GM23338 (cell line): Measurements from ENCODE around the gene UBE2K. TPM values are rescaled to one million over a fixed set of nuclear protein-coding genes. Genes with fewer than 3 reads are reported as not detected.
"Not testable (repeated sequence)": the region's sequence is repeated elsewhere in the genome, so short reads cannot be mapped to it uniquely, and the experiment has no call there.

Experiments used
- ATAC-seq: fragments of 200-7000 bp; cut with Tn5 transposase; 3 replicates; pipeline ENCODE4 v1.9.1; 2020
- DNase-seq: peaks from one replicate; pipeline ENCODE4 v3.0.0-alpha.2; 2015; ENCODE audit warnings: low spot score
- H2AFZ ChIP-seq: fragments of 200-600 bp; sonication (generic); 2 replicates; pipeline ENCODE4 v1.8.0; 2016; ENCODE audit warnings: antibody characterized with exemption, mild to moderate bottlenecking, moderate library complexity
- H3F3A ChIP-seq: fragments of 200-600 bp; sonication (generic); replicated peaks from 2 replicates; pipeline ENCODE4 v1.8.0; 2017; ENCODE audit warnings: antibody characterized with exemption, mixed run types, low read depth
- H3K27ac ChIP-seq: fragments of 200-600 bp; sonication (generic); 2 replicates; pipeline ENCODE4 v1.6.1; 2016; ENCODE audit warnings: low read depth
- H3K27me3 ChIP-seq: fragments of 200-600 bp; sonication (generic); 2 replicates; pipeline ENCODE4 v1.8.0; 2016; ENCODE audit warnings: mild to moderate bottlenecking, mixed run types, moderate library complexity; ENCODE audit not compliant: insufficient read depth
- H3K36me3 ChIP-seq: fragments of 200-600 bp; sonication (generic); 2 replicates; pipeline ENCODE4 v1.8.0; 2016; ENCODE audit warnings: mild to moderate bottlenecking; ENCODE audit not compliant: insufficient read depth
- H3K4me1 ChIP-seq: fragments of 200-600 bp; sonication (generic); 2 replicates; pipeline ENCODE4 v1.8.0; 2016; ENCODE audit warnings: mild to moderate bottlenecking, moderate library complexity; ENCODE audit not compliant: insufficient read depth
- H3K4me2 ChIP-seq: fragments of 200-600 bp; sonication (generic); 2 replicates; pipeline ENCODE4 v1.7.1; 2017; ENCODE audit warnings: mixed run types
- H3K4me3 ChIP-seq: fragments of 200-600 bp; sonication (generic); 2 replicates; pipeline ENCODE4 v1.6.1; 2016; ENCODE audit warnings: mixed run types
- H3K79me2 ChIP-seq: fragments of 200-600 bp; sonication (generic); replicated peaks from 2 replicates; pipeline ENCODE4 v1.8.0; 2017; ENCODE audit warnings: mild to moderate bottlenecking; ENCODE audit not compliant: insufficient read depth
- H3K9me2 ChIP-seq: fragments of 200-600 bp; sonication (generic); 2 replicates; pipeline ENCODE4 v1.8.0; 2017; ENCODE audit not compliant: insufficient read depth
- H4K20me1 ChIP-seq: fragments of 200-600 bp; sonication (generic); replicated peaks from 2 replicates; pipeline ENCODE4 v1.8.0; 2017; ENCODE audit warnings: mild to moderate bottlenecking; ENCODE audit not compliant: insufficient read depth
- H3K27ac Mint-ChIP-seq: 2 replicates; pipeline ENCODE4 v1.8.0; 2020; ENCODE audit warnings: inconsistent platforms, mild to moderate bottlenecking, moderate library complexity, mixed read lengths
- H3K27me3 Mint-ChIP-seq: 3 replicates; pipeline ENCODE4 v1.8.0; 2022; ENCODE audit warnings: low read depth, mild to moderate bottlenecking, moderate library complexity, mixed read lengths, inconsistent platforms; ENCODE audit not compliant: insufficient read depth, poor library complexity
- H3K36me3 Mint-ChIP-seq: 3 replicates; pipeline ENCODE4 v1.8.0; 2021; ENCODE audit warnings: low read depth, mild to moderate bottlenecking, inconsistent platforms, moderate library complexity, mixed read lengths
- H3K4me1 Mint-ChIP-seq: 3 replicates; pipeline ENCODE4 v1.8.0; 2020; ENCODE audit warnings: mild to moderate bottlenecking, inconsistent platforms, mixed read lengths
- H3K4me3 Mint-ChIP-seq: 3 replicates; pipeline ENCODE4 v1.8.0; 2021; ENCODE audit warnings: moderate library complexity, mild to moderate bottlenecking, inconsistent platforms, mixed read lengths
- H3K9me3 Mint-ChIP-seq: 3 replicates; pipeline ENCODE4 v1.8.0; 2020; ENCODE audit warnings: moderate library complexity, mild to moderate bottlenecking, inconsistent platforms, mixed read lengths
- CREB1 ChIP-seq: fragments of 250-450 bp; sonication (Bioruptor Pico); IDR thresholded peaks from 2 replicates; pipeline ENCODE4 v1.5.0; 2020; ENCODE audit warnings: low read depth, mild to moderate bottlenecking, moderate library complexity
- EZH2phosphoT487 ChIP-seq: fragments of 200-600 bp; sonication (generic); IDR thresholded peaks from one replicate; pipeline ENCODE4 v1.8.1; 2018; ENCODE audit warnings: antibody characterized with exemption; ENCODE audit not compliant: unreplicated experiment
- JUNB ChIP-seq: IDR thresholded peaks from one replicate; pipeline ENCODE4 v1.6.1; 2016; ENCODE audit warnings: antibody characterized with exemption; ENCODE audit not compliant: unreplicated experiment
- NANOG ChIP-seq: IDR thresholded peaks from 2 replicates; pipeline ENCODE4 v1.6.1; 2016; ENCODE audit warnings: antibody characterized with exemption, borderline replicate concordance
- POLR2AphosphoS5 ChIP-seq: IDR thresholded peaks from 2 replicates; pipeline ENCODE4 v1.6.1; 2016; ENCODE audit warnings: antibody characterized with exemption, low read depth
- ZNF331 ChIP-seq: fragments of 250-450 bp; sonication (Bioruptor Pico); IDR thresholded peaks from 2 replicates; pipeline ENCODE4 v1.5.0; 2020; ENCODE audit warnings: low read depth, mild to moderate bottlenecking, moderate library complexity
- polyA plus RNA-seq: library from polyadenylated mRNA; unstranded; fragments of >200 nt; fragmentation: Nextera tagmentation; extraction: Ambion mirVana; gene quantifications from 2 replicates; pipeline ENCODE4 v1.2.1, GENCODE V29; 2016
- total RNA-seq: library from RNA; depleted of rRNA; stranded (reverse); fragments of >200 nt; shearing (Covaris generic); gene quantifications from 2 replicates; pipeline ENCODE4 v1.2.3, GENCODE V29; 2014
- TF ChIP-seq, protein P1 (sequence below): fragments of 250-450 bp; sonication (Bioruptor Pico); IDR thresholded peaks from 2 replicates; pipeline ENCODE4 v1.5.0; 2020; ENCODE audit warnings: mild to moderate bottlenecking, moderate library complexity
- TF ChIP-seq, protein P2 (sequence below), 2 experiments: fragments of 200-600 bp in 1 of 2; sonication (generic) in 1 of 2; conservative IDR thresholded peaks; 2 replicates each; pipeline versions ENCODE4 v1.5.1 to v1.6.1; 2016 to 2017; ENCODE audit warnings: antibody characterized with exemption in 2 of 2, low read depth in 2 of 2, mild to moderate bottlenecking in 2 of 2, moderate library complexity in 1 of 2

Gene UBE2K
- total and polyA plus RNA-seq, 2 experiments from 2014 or later: 97.7 to 207 TPM

- H3K4me1 Mint-ChIP-seq, H3K36me3 ChIP-seq, H4K20me1 ChIP-seq, H3K4me3 Mint-ChIP-seq, H3K27ac ChIP-seq, H3K27ac Mint-ChIP-seq, H3K79me2 ChIP-seq, H3K4me1 ChIP-seq, H3K9me2 ChIP-seq, H2AFZ ChIP-seq, H3K36me3 Mint-ChIP-seq, H3K27me3 ChIP-seq, H3K9me3 Mint-ChIP-seq, ATAC-seq, H3K27me3 Mint-ChIP-seq, DNase-seq, H3K4me3 ChIP-seq, H3F3A ChIP-seq, H3K4me2 ChIP-seq: not testable (repeated sequence)
These were observed 46.4 kb upstream of the UBE2K start for GRCh38 chr4:39651586-39651985.

DNA sequence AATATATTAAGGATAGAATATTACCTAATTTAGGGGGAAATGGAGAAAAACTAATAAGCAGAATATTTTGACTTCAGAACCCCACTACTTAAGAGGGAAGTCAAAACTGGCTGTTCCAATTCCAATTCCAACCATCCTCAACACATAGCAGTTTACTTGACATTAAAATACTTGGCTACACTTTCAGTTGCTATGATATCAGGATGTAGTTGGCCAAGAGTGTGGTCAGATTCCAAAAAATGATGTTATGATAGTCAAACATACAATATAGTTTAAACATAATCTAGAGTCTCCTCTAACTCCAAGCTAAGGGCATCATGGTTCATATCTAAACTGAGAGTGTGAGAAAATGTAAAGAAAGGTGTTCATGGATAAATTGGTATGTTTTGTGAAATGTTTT lies 42.7 kb upstream of the UBE2K start:
- Mint-ChIP-seq H3K4me3 (no peak overlapping the region), H3K9me3 (no peaks in the 10 kb centered on the region), H3K4me1 (no peaks in the 10 kb centered on the region), H3K27ac (no peak overlapping the region), H3K27me3 (no peaks in the 10 kb centered on the region), H3K36me3 (0 out of 3 replicates have a peak, but pooled peaks cover 2% of the 10 kb centered on the region)
- ATAC-seq (no peak), DNase-seq (no peak)
- Histone ChIP-seq H3K4me2 (no peak overlapping the region), H3F3A (no peaks in the 10 kb centered on the region), H3K4me1 (no peaks in the 10 kb centered on the region), H3K36me3 (no peaks in the 10 kb centered on the region), H4K20me1 (no peaks in the 10 kb centered on the region), H3K27me3 (no peaks in the 10 kb centered on the region), H3K4me3 (no peak overlapping the region), H3K9me2 (no peaks in the 10 kb centered on the region), H2AFZ (no peak overlapping the region), H3K27ac (no peak overlapping the region), H3K79me2 (no peaks in the 10 kb centered on the region)
- TF ChIP-seq CREB1 (CRISPR knock-in tag): no peak
- no peak for TF ChIP-seq POLR2AphosphoS5
- no peak for TF ChIP-seq NANOG
- no peak for TF ChIP-seq EZH2phosphoT487
- TF ChIP-seq JUNB: no peak

DNA sequence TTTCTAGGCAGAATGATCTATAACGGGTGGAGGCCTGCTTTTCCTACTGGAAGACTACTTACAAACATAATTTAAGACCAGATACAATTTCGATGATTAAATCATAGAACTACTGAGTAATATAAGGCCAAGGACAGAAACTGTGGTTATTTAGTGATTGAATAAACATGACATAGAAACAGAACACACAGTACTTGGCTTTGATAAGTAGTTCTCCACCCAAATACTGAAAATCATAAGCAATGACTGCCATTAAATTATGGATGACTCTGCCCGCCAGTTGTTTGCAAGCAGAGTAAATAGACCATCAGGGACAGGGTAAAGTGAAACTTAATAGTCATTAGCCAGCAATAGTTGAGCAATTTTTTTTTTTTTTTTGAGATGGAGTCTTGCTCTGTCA lies 42.1 kb upstream of the UBE2K start:
- no peaks in the 10 kb centered on the region for H3K36me3 ChIP-seq
- no peaks in the 10 kb centered on the region for H3K4me1 ChIP-seq
- no peaks in the 10 kb centered on the region for H3K79me2 ChIP-seq
- no peak overlapping the region for H3K4me2 ChIP-seq
- H3K9me2 ChIP-seq: no peaks in the 10 kb centered on the region
- H3K4me3 ChIP-seq: no peak overlapping the region
- H3K27me3 Mint-ChIP-seq: no peaks in the 10 kb centered on the region
- no peak for ATAC-seq
- 0 out of 3 replicates have a peak, but pooled peaks cover 2% of the 10 kb centered on the region for H3K36me3 Mint-ChIP-seq
- no peaks in the 10 kb centered on the region for H3K9me3 Mint-ChIP-seq
- no peak overlapping the region for H3K4me3 Mint-ChIP-seq
- H3K4me1 Mint-ChIP-seq: no peaks in the 10 kb centered on the region
- no peaks in the 10 kb centered on the region for H3K27me3 ChIP-seq
- no peak overlapping the region for H3K27ac ChIP-seq
- H3F3A ChIP-seq: no peaks in the 10 kb centered on the region
- no peak for DNase-seq
- H2AFZ ChIP-seq: no peak overlapping the region
- no peak overlapping the region for H3K27ac Mint-ChIP-seq
- H4K20me1 ChIP-seq: no peaks in the 10 kb centered on the region
- no peak for TF ChIP-seq NANOG
- TF ChIP-seq, protein P1, sequence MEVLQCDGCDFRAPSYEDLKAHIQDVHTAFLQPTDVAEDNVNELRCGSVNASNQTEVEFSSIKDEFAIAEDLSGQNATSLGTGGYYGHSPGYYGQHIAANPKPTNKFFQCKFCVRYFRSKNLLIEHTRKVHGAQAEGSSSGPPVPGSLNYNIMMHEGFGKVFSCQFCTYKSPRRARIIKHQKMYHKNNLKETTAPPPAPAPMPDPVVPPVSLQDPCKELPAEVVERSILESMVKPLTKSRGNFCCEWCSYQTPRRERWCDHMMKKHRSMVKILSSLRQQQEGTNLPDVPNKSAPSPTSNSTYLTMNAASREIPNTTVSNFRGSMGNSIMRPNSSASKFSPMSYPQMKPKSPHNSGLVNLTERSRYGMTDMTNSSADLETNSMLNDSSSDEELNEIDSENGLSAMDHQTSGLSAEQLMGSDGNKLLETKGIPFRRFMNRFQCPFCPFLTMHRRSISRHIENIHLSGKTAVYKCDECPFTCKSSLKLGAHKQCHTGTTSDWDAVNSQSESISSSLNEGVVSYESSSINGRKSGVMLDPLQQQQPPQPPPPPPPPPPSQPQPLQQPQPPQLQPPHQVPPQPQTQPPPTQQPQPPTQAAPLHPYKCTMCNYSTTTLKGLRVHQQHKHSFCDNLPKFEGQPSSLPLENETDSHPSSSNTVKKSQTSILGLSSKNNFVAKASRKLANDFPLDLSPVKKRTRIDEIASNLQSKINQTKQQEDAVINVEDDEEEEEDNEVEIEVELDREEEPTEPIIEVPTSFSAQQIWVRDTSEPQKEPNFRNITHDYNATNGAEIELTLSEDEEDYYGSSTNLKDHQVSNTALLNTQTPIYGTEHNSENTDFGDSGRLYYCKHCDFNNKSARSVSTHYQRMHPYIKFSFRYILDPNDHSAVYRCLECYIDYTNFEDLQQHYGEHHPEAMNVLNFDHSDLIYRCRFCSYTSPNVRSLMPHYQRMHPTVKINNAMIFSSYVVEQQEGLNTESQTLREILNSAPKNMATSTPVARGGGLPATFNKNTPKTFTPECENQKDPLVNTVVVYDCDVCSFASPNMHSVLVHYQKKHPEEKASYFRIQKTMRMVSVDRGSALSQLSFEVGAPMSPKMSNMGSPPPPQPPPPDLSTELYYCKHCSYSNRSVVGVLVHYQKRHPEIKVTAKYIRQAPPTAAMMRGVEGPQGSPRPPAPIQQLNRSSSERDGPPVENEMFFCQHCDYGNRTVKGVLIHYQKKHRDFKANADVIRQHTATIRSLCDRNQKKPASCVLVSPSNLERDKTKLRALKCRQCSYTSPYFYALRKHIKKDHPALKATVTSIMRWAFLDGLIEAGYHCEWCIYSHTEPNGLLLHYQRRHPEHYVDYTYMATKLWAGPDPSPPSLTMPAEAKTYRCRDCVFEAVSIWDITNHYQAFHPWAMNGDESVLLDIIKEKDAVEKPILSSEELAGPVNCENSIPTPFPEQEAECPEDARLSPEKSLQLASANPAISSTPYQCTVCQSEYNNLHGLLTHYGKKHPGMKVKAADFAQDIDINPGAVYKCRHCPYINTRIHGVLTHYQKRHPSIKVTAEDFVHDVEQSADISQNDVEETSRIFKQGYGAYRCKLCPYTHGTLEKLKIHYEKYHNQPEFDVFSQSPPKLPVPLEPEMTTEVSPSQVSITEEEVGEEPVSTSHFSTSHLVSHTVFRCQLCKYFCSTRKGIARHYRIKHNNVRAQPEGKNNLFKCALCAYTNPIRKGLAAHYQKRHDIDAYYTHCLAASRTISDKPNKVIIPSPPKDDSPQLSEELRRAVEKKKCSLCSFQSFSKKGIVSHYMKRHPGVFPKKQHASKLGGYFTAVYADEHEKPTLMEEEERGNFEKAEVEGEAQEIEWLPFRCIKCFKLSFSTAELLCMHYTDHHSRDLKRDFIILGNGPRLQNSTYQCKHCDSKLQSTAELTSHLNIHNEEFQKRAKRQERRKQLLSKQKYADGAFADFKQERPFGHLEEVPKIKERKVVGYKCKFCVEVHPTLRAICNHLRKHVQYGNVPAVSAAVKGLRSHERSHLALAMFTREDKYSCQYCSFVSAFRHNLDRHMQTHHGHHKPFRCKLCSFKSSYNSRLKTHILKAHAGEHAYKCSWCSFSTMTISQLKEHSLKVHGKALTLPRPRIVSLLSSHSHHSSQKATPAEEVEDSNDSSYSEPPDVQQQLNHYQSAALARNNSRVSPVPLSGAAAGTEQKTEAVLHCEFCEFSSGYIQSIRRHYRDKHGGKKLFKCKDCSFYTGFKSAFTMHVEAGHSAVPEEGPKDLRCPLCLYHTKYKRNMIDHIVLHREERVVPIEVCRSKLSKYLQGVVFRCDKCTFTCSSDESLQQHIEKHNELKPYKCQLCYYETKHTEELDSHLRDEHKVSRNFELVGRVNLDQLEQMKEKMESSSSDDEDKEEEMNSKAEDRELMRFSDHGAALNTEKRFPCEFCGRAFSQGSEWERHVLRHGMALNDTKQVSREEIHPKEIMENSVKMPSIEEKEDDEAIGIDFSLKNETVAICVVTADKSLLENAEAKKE (CRISPR knock-in tag): no peak
- TF ChIP-seq, protein P2, sequence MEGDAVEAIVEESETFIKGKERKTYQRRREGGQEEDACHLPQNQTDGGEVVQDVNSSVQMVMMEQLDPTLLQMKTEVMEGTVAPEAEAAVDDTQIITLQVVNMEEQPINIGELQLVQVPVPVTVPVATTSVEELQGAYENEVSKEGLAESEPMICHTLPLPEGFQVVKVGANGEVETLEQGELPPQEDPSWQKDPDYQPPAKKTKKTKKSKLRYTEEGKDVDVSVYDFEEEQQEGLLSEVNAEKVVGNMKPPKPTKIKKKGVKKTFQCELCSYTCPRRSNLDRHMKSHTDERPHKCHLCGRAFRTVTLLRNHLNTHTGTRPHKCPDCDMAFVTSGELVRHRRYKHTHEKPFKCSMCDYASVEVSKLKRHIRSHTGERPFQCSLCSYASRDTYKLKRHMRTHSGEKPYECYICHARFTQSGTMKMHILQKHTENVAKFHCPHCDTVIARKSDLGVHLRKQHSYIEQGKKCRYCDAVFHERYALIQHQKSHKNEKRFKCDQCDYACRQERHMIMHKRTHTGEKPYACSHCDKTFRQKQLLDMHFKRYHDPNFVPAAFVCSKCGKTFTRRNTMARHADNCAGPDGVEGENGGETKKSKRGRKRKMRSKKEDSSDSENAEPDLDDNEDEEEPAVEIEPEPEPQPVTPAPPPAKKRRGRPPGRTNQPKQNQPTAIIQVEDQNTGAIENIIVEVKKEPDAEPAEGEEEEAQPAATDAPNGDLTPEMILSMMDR (conservative IDR thresholded peaks at IDR 0.05; ENCODE audit: low read depth in 2 of 2): no peak
- no peak for TF ChIP-seq POLR2AphosphoS5
- TF ChIP-seq JUNB: no peak
- TF ChIP-seq ZNF331 (CRISPR knock-in tag): no peak
- no peak for TF ChIP-seq CREB1 (CRISPR knock-in tag)
